Aorta (tissue), 5 donors: ENCODE measurements around the gene ZNF747. TPM values are rescaled to one million over a fixed set of nuclear protein-coding genes. Genes with fewer than 3 reads are reported as not detected.

Experiments
- ATAC-seq: fragments of 200-7000 bp; cut with Tn5 transposase; one replicate; pipeline ENCODE4 v1.9.1; 2022; ENCODE audit warnings: moderate library complexity; ENCODE audit not compliant: low FRiP score
- DNase-seq, 2 donors: peaks; one replicate each; pipeline ENCODE4 v3.0.0-alpha.2; 2020
- H3K27ac ChIP-seq, 2 donors: one replicate each; pipeline ENCODE4 v1.5.1; 2013; ENCODE audit warnings: low read length in 2 of 2, mild to moderate bottlenecking in 2 of 2, moderate library complexity in 2 of 2, control low read depth in 1 of 2, inconsistent platforms in 1 of 2, low read depth in 1 of 2
- H3K27me3 ChIP-seq, 2 donors: one replicate each; pipeline ENCODE4 v1.6.1; 2013; ENCODE audit warnings: control low read depth in 1 of 2, low read length in 1 of 2, mild to moderate bottlenecking in 1 of 2, moderate library complexity in 1 of 2; ENCODE audit not compliant: insufficient read depth in 2 of 2, control insufficient read depth in 1 of 2
- H3K36me3 ChIP-seq, 2 donors: one replicate each; pipeline ENCODE4 v1.6.1; 2013; ENCODE audit warnings: control low read depth in 1 of 2, low read length in 1 of 2, mild to moderate bottlenecking in 1 of 2; ENCODE audit not compliant: insufficient read depth in 2 of 2, control insufficient read depth in 1 of 2
- H3K4me1 ChIP-seq, 2 donors: one replicate each; pipeline ENCODE4 v1.6.1; 2013; ENCODE audit warnings: low read length in 2 of 2, control low read depth in 1 of 2, mild to moderate bottlenecking in 1 of 2, moderate library complexity in 1 of 2; ENCODE audit not compliant: insufficient read depth in 2 of 2, control insufficient read depth in 1 of 2
- H3K4me3 ChIP-seq, 2 donors: one replicate each; pipeline ENCODE4 v1.5.1; 2013; ENCODE audit warnings: low read length in 2 of 2, control low read depth in 1 of 2, mild to moderate bottlenecking in 1 of 2
- H3K9me3 ChIP-seq: one replicate; pipeline ENCODE4 v1.6.1; 2013; ENCODE audit warnings: mild to moderate bottlenecking, low read length; ENCODE audit not compliant: control insufficient read depth
- WGBS, 2 donors: extraction: QIAGEN DNeasy Blood & Tissue Kit; methylation state at CpG; one replicate each; pipeline ENCODE4 v1.1.7; 2013; 5-methylcytosine and 5-hydroxymethylcytosine counted together
- intact Hi-C, 2 donors: fragments of 100-400 bp; cut with DNase I; formaldehyde crosslinking; loops; one replicate each; pipeline versions ENCODE4 v1.14.2 to v1.15.0; 2022
- polyA plus RNA-seq, 2 donors: library from polyadenylated mRNA; stranded (reverse); fragments of 200-250 nt; gene quantifications; one replicate each; pipeline ENCODE4 v1.2.3, GENCODE V29; 2013
- total RNA-seq, 2 donors: library from RNA; stranded (reverse); fragmentation: NEBNext Ultra II Directional; extraction: Animal tissue kit (Norgen Biotek cat#: 25700); gene quantifications; one replicate each; pipeline ENCODE4 v1.2.1, GENCODE V29; 2021
- donor health status: healthy with polysubstance abuse.
- donor health status: Bipolar disorder and iron deficiency.
- donor health status: DM: no; HTN: no; CAD: no.
- donor health status: DM: no; HTN: no; CAD: no.
- donor health status: DM: yes; HTN: yes; CAD: no.

Gene ZNF747
- total and polyA plus RNA-seq, 4 donors: 5.1 to 9.5 (median 8.7) TPM

- Histone ChIP-seq H3K27me3 (no peaks in the 10 kb centered on the region), H3K27ac (no peak overlapping the region), H3K4me3 (no peak overlapping the region), H3K4me1 (no peaks in the 10 kb centered on the region), H3K9me3 (no peaks in the 10 kb centered on the region), H3K36me3 (no peaks in the 10 kb centered on the region)
- 58 to 66% methylated on average over 11 of the region's 11 CpGs for WGBS, 2 donors
- ATAC-seq (no peak), DNase-seq (no peak)
- intact Hi-C loops: no loop called here
These were observed 40.6 kb downstream of the ZNF747 start for GRCh38 chr16:30493941-30494488.

- H3K4me1 ChIP-seq: no peaks in the 10 kb centered on the region
- ATAC-seq: no peak
- no peak overlapping the region for H3K27ac ChIP-seq
- H3K27me3 ChIP-seq: no peaks in the 10 kb centered on the region
- H3K9me3 ChIP-seq: no peaks in the 10 kb centered on the region
- intact Hi-C loops: no loop called here
- WGBS, 2 donors: 59% methylated on average over 6 of the region's 6 CpGs
- H3K36me3 ChIP-seq: no peaks in the 10 kb centered on the region
- H3K4me3 ChIP-seq: no peak overlapping the region
- DNase-seq: no peak
These were observed 42.8 kb downstream of the ZNF747 start for GRCh38 chr16:30491744-30492308.

- no peak overlapping the region for H3K4me3 ChIP-seq
- no peak for DNase-seq
- H3K36me3 ChIP-seq: no peaks in the 10 kb centered on the region
- no peaks in the 10 kb centered on the region for H3K4me1 ChIP-seq
- 81 to 89% methylated on average over 4 of the region's 4 CpGs for WGBS, 2 donors
- intact Hi-C loops: no loop called here
- H3K9me3 ChIP-seq: no peaks in the 10 kb centered on the region
- ATAC-seq: no peak
- no peaks in the 10 kb centered on the region for H3K27me3 ChIP-seq
- no peak overlapping the region for H3K27ac ChIP-seq
These were observed 43.4 kb downstream of the ZNF747 start for GRCh38 chr16:30491229-30491628.

GRCh38 chr16:30490210-30490609, 44.4 kb downstream of the ZNF747 start:
- Histone ChIP-seq H3K27ac (no peak overlapping the region), H3K9me3 (no peaks in the 10 kb centered on the region), H3K27me3 (no peaks in the 10 kb centered on the region), H3K36me3 (no peaks in the 10 kb centered on the region), H3K4me1 (no peaks in the 10 kb centered on the region), H3K4me3 (no peak overlapping the region)
- intact Hi-C loops: no loop called here
- DNase-seq: no peak
- 66 to 76% methylated on average over 5 to 6 of the region's 6 CpGs for WGBS, 2 donors
- no peak for ATAC-seq

- H3K36me3 ChIP-seq: no peaks in the 10 kb centered on the region
- DNase-seq (peak in 1 of 2 donors; percentile 52), ATAC-seq (no peak)
- intact Hi-C loops: no loop called here
- no peak overlapping the region for H3K4me3 ChIP-seq
- no peaks in the 10 kb centered on the region for H3K4me1 ChIP-seq
- H3K27me3 ChIP-seq: no peaks in the 10 kb centered on the region
- WGBS, 2 donors: 50 to 51% methylated on average over 11 of the region's 11 CpGs
- no peaks in the 10 kb centered on the region for H3K9me3 ChIP-seq
- no peak overlapping the region for H3K27ac ChIP-seq
These were observed 45.7 kb downstream of the ZNF747 start for GRCh38 chr16:30488764-30489605.

GRCh38 chr16:30485818-30486436, 48.7 kb downstream of the ZNF747 start:
- Histone ChIP-seq H3K4me3 (no peak overlapping the region), H3K27me3 (no peaks in the 10 kb centered on the region), H3K4me1 (no peaks in the 10 kb centered on the region), H3K27ac (no peak overlapping the region), H3K36me3 (no peaks in the 10 kb centered on the region), H3K9me3 (no peaks in the 10 kb centered on the region)
- ATAC-seq: no peak
- no peak for DNase-seq
- WGBS, 2 donors: 82 to 88% methylated on average over 7 of the region's 7 CpGs
- intact Hi-C loops: no loop called here

DNA sequence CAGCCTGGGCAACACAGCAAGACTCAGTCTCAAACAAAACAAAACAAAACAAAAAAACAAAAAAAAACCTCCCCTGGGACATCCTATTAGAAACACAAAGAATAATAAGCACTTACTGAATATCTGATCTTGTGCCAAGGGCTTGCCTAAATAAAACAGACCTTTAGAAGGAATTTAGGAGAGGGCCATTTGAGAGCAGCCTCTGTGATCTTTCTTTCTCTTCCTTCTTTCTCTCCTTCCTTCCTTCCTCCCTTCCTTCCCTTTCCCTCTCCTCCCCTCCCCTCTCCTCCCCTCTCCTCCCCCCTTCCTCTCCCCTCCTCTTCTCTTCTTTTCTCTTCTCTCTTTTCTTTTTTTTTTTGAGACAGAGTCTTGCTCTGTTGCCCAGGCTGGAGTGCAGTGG, 49.8 kb downstream of the ZNF747 start:
- H3K27ac ChIP-seq: no peak overlapping the region
- no peaks in the 10 kb centered on the region for H3K36me3 ChIP-seq
- H3K4me1 ChIP-seq: no peaks in the 10 kb centered on the region
- no peak for ATAC-seq
- H3K9me3 ChIP-seq: no peaks in the 10 kb centered on the region
- intact Hi-C loops: no loop called here
- no peak for DNase-seq
- H3K4me3 ChIP-seq: no peak overlapping the region
- no peaks in the 10 kb centered on the region for H3K27me3 ChIP-seq

DNA sequence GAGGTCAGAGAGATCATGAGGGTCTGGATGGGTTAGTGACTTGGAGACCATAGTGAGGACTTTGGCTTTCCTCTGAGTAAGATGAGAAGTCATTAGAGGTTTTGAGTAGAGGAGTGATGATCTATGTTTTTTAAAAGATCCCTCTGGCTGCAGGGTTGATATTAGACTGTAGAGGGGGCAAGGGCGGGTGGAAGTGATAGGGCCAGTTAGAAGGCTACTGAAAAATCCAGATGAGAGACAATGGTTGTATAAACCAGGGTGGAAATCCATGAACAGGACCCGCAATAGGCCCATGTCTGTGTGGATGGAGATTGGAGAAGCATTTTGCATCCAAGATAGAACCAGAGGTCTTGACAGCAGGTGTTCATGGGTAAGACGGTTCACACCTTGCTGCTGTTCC, 52.3 kb downstream of the ZNF747 start:
- Histone ChIP-seq H3K9me3 (no peaks in the 10 kb centered on the region), H3K36me3 (no peaks in the 10 kb centered on the region), H3K27me3 (no peaks in the 10 kb centered on the region), H3K4me1 (no peaks in the 10 kb centered on the region), H3K4me3 (no peak overlapping the region), H3K27ac (no peak overlapping the region)
- ATAC-seq (no peak), DNase-seq (no peak)
- intact Hi-C loops: no loop called here
- WGBS, 2 donors: 87 to 91% methylated on average over 3 of the region's 3 CpGs
